ENCODE measurements around the gene KREMEN2.

Gene KREMEN2

GRCh38 chr16:2981899-2982250 is 17.8 kb downstream of the KREMEN2 start:
- H3K9me3 ChIP-seq = no peaks in the 10 kb centered on the region
- H3K27me3 ChIP-seq = no peaks in the 10 kb centered on the region
- DNase-seq = no peak
- TF ChIP-seq CTCF (IDR thresholded peaks at IDR 0.05; ENCODE audit: low read depth, low read length) = no peak
- peaks cover 3% of the 10 kb centered on the region for H3K4me1 ChIP-seq
- H3K36me3 ChIP-seq = peaks cover 14% of the 10 kb centered on the region
- no peak overlapping the region for H3K4me3 ChIP-seq (ENCODE audit: low read depth, low read length)

GRCh38 chr16:2982402-2982801 is 18.3 kb downstream of the KREMEN2 start:
- Histone ChIP-seq H3K9me3 (no peaks in the 10 kb centered on the region), H3K4me1 (peaks cover 3% of the 10 kb centered on the region), H3K4me3 (ENCODE audit: low read depth, low read length) (no peak overlapping the region), H3K27me3 (no peaks in the 10 kb centered on the region), H3K36me3 (peaks cover 9% of the 10 kb centered on the region)
- TF ChIP-seq CTCF (IDR thresholded peaks at IDR 0.05; ENCODE audit: low read depth, low read length) = no peak
- no peak for DNase-seq

DNA sequence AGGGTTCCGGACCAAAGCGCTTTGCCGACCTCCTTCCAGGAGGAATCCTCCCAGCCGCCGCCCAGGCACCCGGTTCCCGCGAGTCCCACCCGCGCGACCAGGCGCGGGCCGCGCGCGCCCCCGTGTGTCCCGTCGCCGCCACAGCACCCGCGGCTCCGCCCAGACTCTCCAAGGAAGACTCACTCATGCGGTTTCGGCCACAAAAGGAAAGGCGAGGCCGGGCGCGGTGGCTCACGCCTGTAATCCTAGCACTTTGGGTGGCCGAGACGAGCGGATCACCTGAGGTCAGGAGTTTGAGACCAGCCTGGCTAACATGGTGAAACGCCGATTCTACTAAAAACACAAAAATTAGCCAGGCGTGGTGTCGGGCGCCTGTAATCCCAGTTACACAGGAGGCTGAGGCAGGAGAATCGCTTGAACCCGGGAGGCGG is 19.6 kb downstream of the KREMEN2 start:
- peak; percentile 88 for DNase-seq
- Histone ChIP-seq H3K9me3 (no peaks in the 10 kb centered on the region), H3K36me3 (peaks cover 3% of the 10 kb centered on the region; the same call in 1 of the 2 replicates), H3K4me1 (peaks cover 9% of the 10 kb centered on the region), H3K27me3 (no peaks in the 10 kb centered on the region), H3K4me3 (ENCODE audit: low read depth, low read length) (peak overlapping the region; percentile 38)
- peak; percentile 63 for TF ChIP-seq CTCF (IDR thresholded peaks at IDR 0.05; ENCODE audit: low read depth, low read length)

DNA sequence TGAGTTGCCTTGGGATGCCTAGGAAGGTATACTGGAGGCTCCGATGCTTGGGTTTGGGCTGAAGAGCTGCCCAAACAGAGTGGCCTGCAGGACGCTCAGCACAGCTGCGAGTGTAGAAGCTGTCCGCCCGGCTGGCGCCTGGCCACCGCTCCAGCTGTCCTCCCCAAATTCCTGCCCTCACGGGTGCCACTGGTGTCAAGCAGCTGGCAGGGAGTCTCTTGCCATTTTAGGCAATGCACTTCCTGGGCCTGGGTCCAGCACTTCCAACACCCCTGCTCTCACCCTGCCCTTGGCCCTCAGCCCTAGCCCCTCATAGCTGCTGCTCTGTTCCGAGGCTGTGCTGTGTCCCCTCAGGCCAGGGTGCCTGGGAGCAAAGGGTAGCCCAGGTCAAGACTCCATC is 21.4 kb downstream of the KREMEN2 start:
- TF ChIP-seq CTCF (IDR thresholded peaks at IDR 0.05; ENCODE audit: low read depth, low read length) = no peak
- no peaks in the 10 kb centered on the region for H3K36me3 ChIP-seq
- no peak overlapping the region for H3K4me3 ChIP-seq (ENCODE audit: low read depth, low read length)
- no peaks in the 10 kb centered on the region for H3K27me3 ChIP-seq
- H3K9me3 ChIP-seq = no peaks in the 10 kb centered on the region
- DNase-seq = no peak
- peaks cover 9% of the 10 kb centered on the region for H3K4me1 ChIP-seq

GRCh38 chr16:2985893-2986355 is 21.8 kb downstream of the KREMEN2 start:
- no peaks in the 10 kb centered on the region for H3K36me3 ChIP-seq
- no peaks in the 10 kb centered on the region for H3K9me3 ChIP-seq
- H3K27me3 ChIP-seq = no peaks in the 10 kb centered on the region
- peaks cover 9% of the 10 kb centered on the region for H3K4me1 ChIP-seq
- no peak overlapping the region for H3K4me3 ChIP-seq (ENCODE audit: low read depth, low read length)
- TF ChIP-seq CTCF (IDR thresholded peaks at IDR 0.05; ENCODE audit: low read depth, low read length) = no peak
- DNase-seq = no peak

- TF ChIP-seq CTCF (IDR thresholded peaks at IDR 0.05; ENCODE audit: low read depth, low read length) = no peak
- Histone ChIP-seq H3K27me3 (no peaks in the 10 kb centered on the region), H3K4me1 (0 out of 2 replicates have a peak, but pooled peaks cover 6% of the 10 kb centered on the region), H3K36me3 (no peaks in the 10 kb centered on the region), H3K9me3 (no peaks in the 10 kb centered on the region), H3K4me3 (ENCODE audit: low read depth, low read length) (no peak overlapping the region)
- no peak for DNase-seq
Observed at GRCh38 chr16:2986623-2987188, 22.6 kb downstream of the KREMEN2 start.

Data from BE2C (cell line).